HG02642 (cell line): ENCODE results near the gene SHH.

Experiments
- ATAC-seq: cut with Tn5 transposase; IDR thresholded peaks from one replicate; pipeline ENCODE4 v1.9.1; 2021; ENCODE audit warnings: mild to moderate bottlenecking; ENCODE audit not compliant: unreplicated experiment, poor library complexity

The SHH gene

GRCh38 chr7:155795401-155795800 is 16.9 kb downstream of the SHH start:
- ATAC-seq = no peak

- no peak for ATAC-seq
These were observed 18.1 kb downstream of the SHH start for GRCh38 chr7:155794196-155794595.

- no peak for ATAC-seq
These were observed 18.5 kb downstream of the SHH start for GRCh38 chr7:155793720-155794119.

GRCh38 chr7:155792999-155793560 is 19.2 kb downstream of the SHH start:
- no peak for ATAC-seq

- no peak for ATAC-seq
These were observed 19.8 kb downstream of the SHH start for GRCh38 chr7:155792315-155792960.

GRCh38 chr7:155791836-155792235 is 20.4 kb downstream of the SHH start:
- ATAC-seq = no peak

- no peak for ATAC-seq
These were observed 21.0 kb downstream of the SHH start for GRCh38 chr7:155791214-155791737.

- ATAC-seq = no peak
These were observed 21.6 kb downstream of the SHH start for GRCh38 chr7:155790666-155791065.

- no peak for ATAC-seq
These were observed 23.1 kb downstream of the SHH start for GRCh38 chr7:155789001-155789725.

- ATAC-seq = no peak
These were observed 23.7 kb downstream of the SHH start for GRCh38 chr7:155788616-155789000.

GRCh38 chr7:155787171-155787851 is 25.0 kb downstream of the SHH start:
- no peak for ATAC-seq

- no peak for ATAC-seq
These were observed 25.8 kb downstream of the SHH start for GRCh38 chr7:155786491-155786890.

GRCh38 chr7:155785536-155785935 is 26.7 kb downstream of the SHH start:
- ATAC-seq = no peak

- no peak for ATAC-seq
These were observed 29.8 kb downstream of the SHH start for GRCh38 chr7:155782466-155782865.

GRCh38 chr7:155781433-155781832 is 30.8 kb downstream of the SHH start:
- ATAC-seq = no peak

GRCh38 chr7:155780884-155781283 is 31.4 kb downstream of the SHH start:
- ATAC-seq = no peak

GRCh38 chr7:155778349-155778748 is 33.9 kb downstream of the SHH start:
- ATAC-seq = no peak

GRCh38 chr7:155776606-155777005 is 35.7 kb downstream of the SHH start:
- ATAC-seq = no peak

- no peak for ATAC-seq
These were observed 36.6 kb downstream of the SHH start for GRCh38 chr7:155775691-155776090.

GRCh38 chr7:155774947-155775346 is 37.3 kb downstream of the SHH start:
- ATAC-seq = no peak

- no peak for ATAC-seq
These were observed 38.7 kb downstream of the SHH start for GRCh38 chr7:155773531-155773930.
